A673 (cell line): ENCODE results near the gene B3GALNT1. TPM values are rescaled to one million over a fixed set of nuclear protein-coding genes. Genes with fewer than 3 reads are reported as not detected.

Experiments
- BruUV-seq: library from RNA; stranded (reverse); fragments of 400-500 nt; replicated peaks from 2 replicates; lab custom pipeline; 2021; lab: Mats Ljungman, UMichigan
- CTCF ChIA-PET: fragments of 300-600 bp; sonication (Branson Sonifier 250); formaldehyde crosslinking; loops from one replicate; lab custom pipeline; 2022; ENCODE audit warnings: antibody characterized with exemption; lab: Charles Lee
- POLR2A ChIA-PET: fragments of 300-600 bp; sonication (Branson Sonifier 250); formaldehyde crosslinking; loops from one replicate; lab custom pipeline; 2022; ENCODE audit warnings: antibody characterized with exemption; ENCODE audit not compliant: low non-redundant PET; lab: Charles Lee
- DNase-seq: peaks from one replicate; pipeline ENCODE4 v3.0.0-alpha.2; 2015; ENCODE audit warnings: low spot score
- H3K27ac ChIP-seq: fragments of 200-600 bp; sonication (generic); 2 replicates; pipeline ENCODE4 v1.5.1; 2016; ENCODE audit warnings: mixed run types, low read depth, mild to moderate bottlenecking, mixed read lengths, antibody characterized with exemption, low read length; ENCODE audit not compliant: poor library complexity, severe bottlenecking
- H3K27me3 ChIP-seq: fragments of 200-600 bp; sonication (generic); replicated peaks from 2 replicates; pipeline ENCODE4 v1.6.1; 2017; ENCODE audit warnings: mixed run types, low read depth, mild to moderate bottlenecking, mixed read lengths, antibody characterized with exemption, low read length; ENCODE audit not compliant: insufficient read depth, poor library complexity
- H3K36me3 ChIP-seq: fragments of 200-600 bp; sonication (generic); 2 replicates; pipeline ENCODE4 v1.6.1; 2016; ENCODE audit warnings: mixed run types, mild to moderate bottlenecking, mixed read lengths, antibody characterized with exemption, low read length; ENCODE audit not compliant: insufficient read depth, poor library complexity, severe bottlenecking
- H3K4me1 ChIP-seq: fragments of 200-600 bp; sonication (generic); 2 replicates; pipeline ENCODE4 v1.6.1; 2017; ENCODE audit warnings: mixed run types, mild to moderate bottlenecking, mixed read lengths, antibody characterized with exemption, low read length; ENCODE audit not compliant: insufficient read depth, poor library complexity, severe bottlenecking
- H3K4me3 ChIP-seq: fragments of 200-600 bp; sonication (generic); 2 replicates; pipeline ENCODE4 v1.5.1; 2016; ENCODE audit warnings: low read depth, mixed run types, mild to moderate bottlenecking, mixed read lengths, low read length; ENCODE audit not compliant: poor library complexity, severe bottlenecking
- H3K9me3 ChIP-seq: fragments of 200-600 bp; sonication (generic); 2 replicates; pipeline ENCODE4 v1.6.1; 2016; ENCODE audit warnings: mixed run types, low read depth, mild to moderate bottlenecking, mixed read lengths, antibody characterized with exemption, low read length; ENCODE audit not compliant: poor library complexity, severe bottlenecking
- EZH2 ChIP-seq: fragments of 200-600 bp; sonication (generic); IDR thresholded peaks from 2 replicates; pipeline ENCODE4 v1.6.1; 2017; ENCODE audit warnings: borderline replicate concordance, low read depth, mild to moderate bottlenecking, mixed read lengths, antibody characterized with exemption, low read length; ENCODE audit not compliant: poor library complexity, severe bottlenecking
- intact Hi-C: fragments of 100-400 bp; cut with micrococcal nuclease; formaldehyde crosslinking; loops from one replicate; pipeline ENCODE4 v1.10.0; 2022; ENCODE audit not compliant: unreplicated experiment
- total RNA-seq: library from RNA; stranded (reverse); gene quantifications from 2 replicates; pipeline ENCODE4 v1.2.3, GENCODE V29; 2021
- TF ChIP-seq, protein P1 (sequence below): fragments of 300-800, 200-600 bp; sonication (generic); conservative IDR thresholded peaks from 2 replicates; pipeline ENCODE4 v1.5.1; 2017; ENCODE audit warnings: low read depth, mild to moderate bottlenecking, antibody characterized with exemption, low read length, moderate library complexity, mixed read lengths

The B3GALNT1 gene
- total RNA-seq, 1 experiment from 2014 or later, result 3.0 TPM

DNA sequence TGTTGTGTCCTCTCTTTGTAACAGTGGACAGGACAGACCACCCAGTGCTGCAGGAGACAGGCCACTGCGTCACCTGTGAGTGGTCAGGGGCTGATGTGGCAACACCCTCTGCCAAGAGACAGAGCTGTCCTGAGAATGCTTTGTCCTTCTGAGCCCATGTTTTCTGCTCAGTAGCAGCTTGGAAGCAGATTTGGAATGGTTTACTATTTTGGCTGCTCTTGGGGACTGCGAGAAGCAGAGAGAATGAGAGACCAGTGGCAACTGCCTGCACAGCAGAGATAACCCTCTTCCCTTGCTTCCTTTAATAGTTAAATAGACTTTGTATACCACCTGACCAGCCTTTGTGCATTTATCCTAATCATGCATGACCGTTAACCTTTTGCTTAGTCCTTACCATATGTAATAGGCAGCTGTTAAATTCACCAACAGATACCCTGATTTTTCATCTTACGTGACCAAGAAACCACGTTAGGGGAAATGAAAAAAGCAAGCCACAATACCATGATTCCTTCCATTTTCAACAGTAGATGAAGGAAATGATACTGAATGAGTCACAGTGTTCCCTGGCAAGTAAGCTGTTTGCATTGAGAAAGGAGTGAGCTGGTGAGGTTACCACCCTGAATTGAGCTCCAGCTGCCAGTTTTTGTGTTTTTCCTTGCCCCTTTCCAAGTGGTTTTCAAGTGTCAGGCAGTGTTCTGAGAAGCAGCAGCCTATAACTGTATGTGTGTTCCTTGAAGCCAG, 35.5 kb downstream of the B3GALNT1 start:
- no peak overlapping the region for H3K4me3 ChIP-seq
- POLR2A ChIA-PET, result no interaction called here
- no TSS peak for BruUV-seq
- DNase-seq, result no peak
- CTCF ChIA-PET, result no interaction called here
- TF ChIP-seq EZH2, result no peak
- TF ChIP-seq, protein P1, sequence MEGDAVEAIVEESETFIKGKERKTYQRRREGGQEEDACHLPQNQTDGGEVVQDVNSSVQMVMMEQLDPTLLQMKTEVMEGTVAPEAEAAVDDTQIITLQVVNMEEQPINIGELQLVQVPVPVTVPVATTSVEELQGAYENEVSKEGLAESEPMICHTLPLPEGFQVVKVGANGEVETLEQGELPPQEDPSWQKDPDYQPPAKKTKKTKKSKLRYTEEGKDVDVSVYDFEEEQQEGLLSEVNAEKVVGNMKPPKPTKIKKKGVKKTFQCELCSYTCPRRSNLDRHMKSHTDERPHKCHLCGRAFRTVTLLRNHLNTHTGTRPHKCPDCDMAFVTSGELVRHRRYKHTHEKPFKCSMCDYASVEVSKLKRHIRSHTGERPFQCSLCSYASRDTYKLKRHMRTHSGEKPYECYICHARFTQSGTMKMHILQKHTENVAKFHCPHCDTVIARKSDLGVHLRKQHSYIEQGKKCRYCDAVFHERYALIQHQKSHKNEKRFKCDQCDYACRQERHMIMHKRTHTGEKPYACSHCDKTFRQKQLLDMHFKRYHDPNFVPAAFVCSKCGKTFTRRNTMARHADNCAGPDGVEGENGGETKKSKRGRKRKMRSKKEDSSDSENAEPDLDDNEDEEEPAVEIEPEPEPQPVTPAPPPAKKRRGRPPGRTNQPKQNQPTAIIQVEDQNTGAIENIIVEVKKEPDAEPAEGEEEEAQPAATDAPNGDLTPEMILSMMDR, result no peak
- no peaks in the 10 kb centered on the region for H3K4me1 ChIP-seq
- intact Hi-C loops, result no loop called here
- H3K36me3 ChIP-seq, result no peaks in the 10 kb centered on the region
- H3K9me3 ChIP-seq, result no peaks in the 10 kb centered on the region
- no peak overlapping the region for H3K27ac ChIP-seq
- no peaks in the 10 kb centered on the region for H3K27me3 ChIP-seq

DNA sequence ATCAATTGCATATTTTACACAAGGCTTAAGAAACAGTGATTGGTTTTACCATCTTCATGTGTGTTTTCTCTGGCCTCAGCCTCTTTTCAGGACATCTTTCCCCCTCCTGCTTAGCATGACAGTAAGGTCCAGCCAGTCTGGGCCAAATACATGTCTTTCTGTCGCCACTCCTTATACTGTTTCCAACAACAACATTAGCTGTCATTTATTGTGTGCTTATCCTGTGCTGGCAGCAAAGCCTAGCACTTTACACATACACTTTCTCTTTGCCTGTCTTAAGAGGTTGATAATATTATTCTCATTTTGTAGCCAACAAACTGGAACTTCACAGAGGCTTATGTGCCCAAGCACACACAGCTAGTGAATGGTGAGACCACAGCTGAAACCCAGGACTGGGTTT, 37.8 kb downstream of the B3GALNT1 start:
- H3K36me3 ChIP-seq, result no peaks in the 10 kb centered on the region
- ChIA-PET POLR2A (no interaction called here), CTCF (no interaction called here)
- no peak overlapping the region for H3K27ac ChIP-seq
- no peak for DNase-seq
- no peaks in the 10 kb centered on the region for H3K9me3 ChIP-seq
- no peaks in the 10 kb centered on the region for H3K4me1 ChIP-seq
- intact Hi-C loops, result no loop called here
- no TSS peak for BruUV-seq
- TF ChIP-seq EZH2, result no peak
- TF ChIP-seq, protein P1, result no peak
- H3K27me3 ChIP-seq, result no peaks in the 10 kb centered on the region
- H3K4me3 ChIP-seq, result no peak overlapping the region

DNA sequence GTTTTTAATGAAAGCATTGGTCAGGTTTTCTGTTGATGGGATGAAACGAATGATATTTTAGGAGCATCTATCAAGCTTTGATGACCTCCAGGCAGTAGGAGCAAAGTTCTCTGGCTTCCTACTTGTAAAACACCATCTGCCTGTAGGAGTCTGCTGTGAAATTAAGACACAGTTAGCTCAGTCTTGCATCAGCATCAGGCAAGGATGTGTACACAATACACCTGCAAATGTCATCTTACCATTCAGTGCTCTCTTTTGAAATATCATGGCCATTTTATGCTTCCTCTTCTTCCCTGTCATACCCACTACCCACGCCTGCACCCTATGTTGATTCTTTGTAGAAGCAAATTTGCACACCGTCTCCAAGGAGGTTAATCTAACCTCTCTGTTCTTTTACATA, 38.2 kb downstream of the B3GALNT1 start:
- no TSS peak for BruUV-seq
- Histone ChIP-seq H3K27me3 (no peaks in the 10 kb centered on the region), H3K4me3 (no peak overlapping the region), H3K36me3 (no peaks in the 10 kb centered on the region), H3K9me3 (no peaks in the 10 kb centered on the region), H3K4me1 (no peaks in the 10 kb centered on the region), H3K27ac (no peak overlapping the region)
- POLR2A ChIA-PET, result no interaction called here
- DNase-seq, result no peak
- CTCF ChIA-PET, result no interaction called here
- intact Hi-C loops, result no loop called here
- TF ChIP-seq, protein P1, result no peak
- TF ChIP-seq EZH2, result no peak
